ENCODE data around the gene SLC4A1AP.
"Not testable (repeated sequence)": the region's sequence is repeated elsewhere in the genome, so short reads cannot be mapped to it uniquely, and the experiment has no call there.

SLC4A1AP gene

GRCh38 chr2:27627963-27628766 lies 35.5 kb upstream of the SLC4A1AP start:
- Histone ChIP-seq H3K27ac (peak overlapping the region; percentile 44 to 75), H3K4me3 (peak overlapping the region; percentile 83)
- TF ChIP-seq CTCF (IDR thresholded peaks at IDR 0.05) = no peak
- DNase-seq (ENCODE audit: low spot score) = no peak

DNA sequence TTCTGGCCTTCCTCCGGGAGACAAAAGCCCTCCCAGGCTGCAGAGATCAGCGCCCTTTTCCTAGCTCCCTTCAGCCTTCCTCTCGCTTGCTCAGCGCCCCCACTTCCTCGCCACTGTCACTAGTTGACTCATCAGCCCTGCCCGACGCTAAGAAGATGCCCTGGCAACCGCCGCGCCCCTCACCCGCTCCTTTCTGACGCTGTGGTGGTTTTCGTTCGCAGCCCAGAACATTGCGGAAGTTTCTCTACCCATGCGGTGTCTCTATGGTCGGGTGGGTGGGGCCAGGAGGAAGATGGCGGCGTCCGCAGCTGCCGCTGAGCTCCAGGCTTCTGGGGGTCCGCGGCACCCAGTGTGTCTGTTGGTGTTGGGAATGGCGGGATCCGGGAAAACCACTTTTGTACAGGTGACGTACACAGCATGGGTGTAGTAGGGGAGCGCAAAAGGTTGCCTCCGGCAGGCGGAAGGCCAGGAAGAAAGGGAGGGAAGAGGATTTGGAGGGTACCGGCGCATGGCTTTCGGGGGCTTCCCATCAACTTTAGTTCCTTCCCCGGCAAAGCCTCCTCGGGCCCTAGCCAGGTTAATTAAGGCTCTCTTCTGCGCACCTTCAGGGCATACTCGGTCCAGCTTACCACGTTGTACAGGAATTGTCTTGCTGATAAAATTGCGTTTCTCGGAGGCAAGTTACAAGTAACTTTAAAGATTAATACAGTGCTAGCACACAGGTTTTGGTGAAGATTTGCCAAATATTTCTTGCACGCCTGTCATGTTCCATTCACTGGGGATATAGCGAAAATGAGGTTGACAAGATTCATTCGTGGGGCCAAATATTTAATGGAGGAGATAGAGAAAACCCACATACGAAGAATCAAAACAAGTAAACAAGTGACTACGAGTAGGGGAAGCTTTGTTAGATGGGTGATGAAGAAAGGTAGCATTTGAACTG lies 34.7 kb upstream of the SLC4A1AP start, which contains the start of the genes CCDC121 and GPN1:
Gene CCDC121 (minus strand): TSS at position 246 of the 943 bp plus-strand sequence. CDS start 1,213 bp downstream, outside the sequence.
Gene GPN1 (plus strand): TSS at position 284 of the 943 bp plus-strand sequence. CDS start 9 bp downstream, at position 293.
- Histone ChIP-seq H3K27ac (peak within 1 kb of the TSS; percentile 44 to 75), H3K4me3 (peak within 1 kb of the TSS; percentile 83)
- no peak for TF ChIP-seq CTCF (IDR thresholded peaks at IDR 0.05)
- DNase-seq (ENCODE audit: low spot score) = peak; percentile 91

DNA sequence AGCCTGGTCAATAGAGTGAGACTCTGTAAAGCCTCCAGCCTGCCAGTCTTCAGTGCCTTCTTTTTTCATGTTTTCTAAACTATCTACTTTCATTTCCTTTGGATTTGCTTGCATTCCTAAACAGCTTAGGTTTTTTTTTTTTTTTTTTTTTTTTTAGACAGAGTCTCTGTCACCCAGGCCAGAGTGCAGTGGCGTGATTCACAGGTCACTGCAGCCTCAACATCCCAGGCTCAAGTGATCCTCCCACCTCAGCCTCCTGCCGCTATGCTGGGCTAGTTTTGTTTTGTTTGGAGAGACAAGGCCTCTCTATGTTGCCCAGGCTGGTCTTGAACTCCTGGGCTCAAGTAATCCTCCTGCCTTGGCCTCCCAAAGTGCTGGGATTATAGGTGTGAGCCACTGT lies 33.4 kb upstream of the SLC4A1AP start:
- H3K27ac ChIP-seq, H3K4me3 ChIP-seq: not testable (repeated sequence)

GRCh38 chr2:27634291-27634690 lies 29.4 kb upstream of the SLC4A1AP start:
- no peak overlapping the region for H3K4me3 ChIP-seq
- H3K27ac ChIP-seq = no peak overlapping the region
- TF ChIP-seq CTCF (IDR thresholded peaks at IDR 0.05) = no peak
- no peak for DNase-seq (ENCODE audit: low spot score)

More for the DNA sequence above, 33.4 kb upstream of the SLC4A1AP start:
- DNase-seq (ENCODE audit: low spot score) = not testable (repeated sequence)

DNA sequence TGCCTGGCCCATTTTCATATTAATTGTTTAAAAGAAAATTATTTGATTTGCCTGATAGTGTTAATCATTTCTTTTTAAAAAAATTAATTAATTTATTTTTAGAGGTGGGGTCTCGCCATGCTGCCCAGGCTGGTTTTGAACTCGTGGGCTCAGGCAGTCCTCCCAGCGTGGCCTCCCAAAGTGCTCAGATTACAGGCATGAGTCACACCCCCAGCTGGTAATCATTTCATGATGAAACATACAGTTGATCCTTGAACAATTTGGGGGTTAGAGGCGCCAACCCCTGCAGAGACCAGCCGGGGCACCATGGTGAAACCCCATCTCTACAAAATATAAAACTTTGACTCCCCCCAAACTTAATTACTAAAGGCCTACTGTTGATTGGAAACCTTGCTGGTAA lies 26.9 kb upstream of the SLC4A1AP start:
- Histone ChIP-seq H3K4me3 (no peak overlapping the region), H3K27ac (no peak overlapping the region)
- DNase-seq (ENCODE audit: low spot score) = no peak
- TF ChIP-seq CTCF (IDR thresholded peaks at IDR 0.05) = no peak

- Histone ChIP-seq H3K4me3 (no peak overlapping the region), H3K27ac (no peak overlapping the region)
- no peak for TF ChIP-seq CTCF (IDR thresholded peaks at IDR 0.05)
- no peak for DNase-seq (ENCODE audit: low spot score)
These were observed 25.6 kb upstream of the SLC4A1AP start for GRCh38 chr2:27638037-27638637.

GRCh38 chr2:27638709-27639108 lies 25.0 kb upstream of the SLC4A1AP start:
- H3K4me3 ChIP-seq = no peak overlapping the region
- no peak for TF ChIP-seq CTCF (IDR thresholded peaks at IDR 0.05)
- no peak overlapping the region for H3K27ac ChIP-seq
- DNase-seq (ENCODE audit: low spot score) = no peak
